KOPT-K1 (cell line): Measurements from ENCODE around the gene DMD.

Experiments used
- H3K27ac ChIP-seq: fragments of 200-600 bp; sonication (generic); 2 replicates; pipeline ENCODE4 v1.5.1; 2016; ENCODE audit warnings: antibody characterized with exemption, mild to moderate bottlenecking, low read depth, low read length; ENCODE audit not compliant: poor library complexity, severe bottlenecking
- H3K36me3 ChIP-seq: fragments of 200-600 bp; sonication (generic); 2 replicates; pipeline ENCODE4 v1.5.1; 2017; ENCODE audit warnings: antibody characterized with exemption, mild to moderate bottlenecking, low read length, moderate library complexity; ENCODE audit not compliant: insufficient read depth
- H3K9me3 ChIP-seq: fragments of 200-600 bp; sonication (generic); 2 replicates; pipeline ENCODE4 v1.5.1; 2017; ENCODE audit warnings: antibody characterized with exemption, low read length, mild to moderate bottlenecking; ENCODE audit not compliant: insufficient read depth, poor library complexity, severe bottlenecking

The DMD gene

GRCh38 chrX:33183361-33183760, 28.0 kb downstream of the DMD start:
- Histone ChIP-seq H3K9me3 (no peaks in the 10 kb centered on the region), H3K36me3 (no peaks in the 10 kb centered on the region), H3K27ac (no peak overlapping the region)

DNA sequence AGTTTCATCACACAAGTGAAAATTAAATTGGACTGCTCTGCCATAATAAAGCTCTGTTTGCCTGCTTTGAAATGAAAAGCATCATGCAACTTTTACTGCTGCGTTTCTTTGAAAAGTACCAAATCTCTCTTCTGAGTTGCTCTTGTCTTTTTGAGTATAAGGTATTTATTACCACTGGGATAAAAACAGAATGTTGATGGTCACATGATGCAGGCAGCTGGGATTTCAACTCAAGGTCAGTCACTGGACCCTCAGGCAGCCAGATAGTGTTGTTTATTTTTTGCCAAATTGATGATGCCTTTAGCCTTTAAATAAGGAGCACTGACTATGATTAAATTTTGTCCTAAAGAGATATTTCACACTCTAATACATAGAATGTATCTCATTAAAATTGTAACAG, 32.7 kb downstream of the DMD start:
- Histone ChIP-seq H3K36me3 (no peaks in the 10 kb centered on the region), H3K27ac (no peak overlapping the region), H3K9me3 (no peaks in the 10 kb centered on the region)

GRCh38 chrX:33178218-33178617, 33.1 kb downstream of the DMD start:
- no peaks in the 10 kb centered on the region for H3K9me3 ChIP-seq
- no peak overlapping the region for H3K27ac ChIP-seq
- H3K36me3 ChIP-seq = no peaks in the 10 kb centered on the region

DNA sequence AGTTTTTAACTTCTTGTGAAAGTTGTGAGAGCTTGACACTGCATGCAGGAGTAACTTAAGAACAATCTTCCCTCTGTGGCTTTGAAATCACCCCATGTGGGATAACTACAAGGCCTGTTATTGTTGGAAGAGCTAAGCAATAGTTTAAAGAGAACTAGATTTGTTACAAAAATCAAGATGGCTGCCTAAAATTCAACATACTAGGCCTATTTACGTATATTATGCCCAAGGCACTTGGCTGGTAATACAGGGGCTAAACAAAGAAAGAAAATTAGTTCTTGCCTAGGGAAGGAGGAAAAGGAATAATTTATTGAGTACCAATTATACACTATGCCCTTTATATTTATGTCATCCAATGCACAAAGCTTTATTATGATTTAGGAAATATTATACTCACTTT, 36.1 kb downstream of the DMD start:
- H3K27ac ChIP-seq = no peak overlapping the region
- no peaks in the 10 kb centered on the region for H3K36me3 ChIP-seq

DNA sequence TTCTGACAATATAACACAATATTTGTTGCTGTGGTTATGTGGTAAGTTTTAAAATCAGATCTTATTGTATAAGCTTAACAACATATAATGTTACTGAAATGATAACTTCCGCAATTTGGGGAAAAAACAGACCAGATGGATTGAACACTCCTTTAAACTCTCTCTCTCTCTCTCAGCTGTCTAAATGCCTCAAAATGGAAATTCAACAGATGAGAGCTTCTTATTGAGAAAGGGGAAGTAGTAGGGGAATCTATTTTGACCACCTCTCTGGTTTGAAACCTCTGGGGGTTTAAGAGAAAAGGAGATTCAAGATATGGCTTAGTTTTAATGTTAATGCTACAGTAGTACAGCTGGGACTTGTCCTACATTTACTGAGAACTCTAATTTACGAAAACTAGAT, 40.3 kb downstream of the DMD start:
- Histone ChIP-seq H3K27ac (no peak overlapping the region), H3K36me3 (no peaks in the 10 kb centered on the region), H3K9me3 (no peaks in the 10 kb centered on the region)

More for the DNA sequence above, 36.1 kb downstream of the DMD start:
- no peaks in the 10 kb centered on the region for H3K9me3 ChIP-seq

DNA sequence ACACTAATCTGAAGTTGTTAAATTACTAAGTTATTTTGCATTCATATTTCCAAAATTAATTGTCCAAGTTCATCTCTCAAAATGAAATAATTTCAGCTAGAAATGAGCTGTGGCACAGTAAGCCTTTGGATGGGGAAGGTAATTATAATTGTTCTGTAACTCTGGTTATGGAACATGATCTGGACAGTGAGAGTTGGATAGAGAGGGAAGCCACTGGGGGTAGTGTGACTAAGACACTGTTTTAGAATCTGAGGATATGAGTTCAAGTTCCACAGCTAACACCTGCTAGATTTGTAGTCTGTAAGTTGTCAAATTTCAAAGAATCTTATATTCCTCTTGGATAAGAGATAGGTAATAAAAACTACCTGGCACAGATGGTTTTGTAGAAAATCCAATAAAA, 49.5 kb downstream of the DMD start:
- Histone ChIP-seq H3K27ac (no peak overlapping the region), H3K36me3 (no peaks in the 10 kb centered on the region), H3K9me3 (no peaks in the 10 kb centered on the region)

DNA sequence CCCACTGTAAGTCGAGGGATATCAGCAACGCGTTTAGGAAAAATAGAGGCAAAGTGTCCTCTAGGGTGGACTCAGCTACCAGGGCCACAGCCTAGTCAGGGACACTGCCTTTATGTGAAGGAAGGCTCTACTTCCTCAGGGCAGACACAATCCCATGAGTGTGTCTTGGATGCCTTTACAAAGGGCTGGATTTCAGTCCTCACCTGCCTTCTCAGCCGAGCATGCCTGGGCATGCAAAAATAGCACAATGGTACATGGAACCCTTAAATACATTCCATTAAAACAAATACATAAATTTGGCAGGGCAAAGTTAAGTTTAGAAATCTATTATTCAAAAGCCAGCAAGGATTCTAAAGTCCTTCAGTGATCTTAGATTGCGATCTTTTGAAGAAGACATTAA, 51.1 kb downstream of the DMD start:
- Histone ChIP-seq H3K9me3 (no peaks in the 10 kb centered on the region), H3K36me3 (no peaks in the 10 kb centered on the region), H3K27ac (no peak overlapping the region)

GRCh38 chrX:33156152-33156726, 55.1 kb downstream of the DMD start:
- Histone ChIP-seq H3K27ac (no peak overlapping the region), H3K9me3 (no peaks in the 10 kb centered on the region), H3K36me3 (no peaks in the 10 kb centered on the region)

GRCh38 chrX:33149580-33149979, 61.8 kb downstream of the DMD start:
- no peaks in the 10 kb centered on the region for H3K9me3 ChIP-seq
- no peaks in the 10 kb centered on the region for H3K36me3 ChIP-seq
- no peak overlapping the region for H3K27ac ChIP-seq

DNA sequence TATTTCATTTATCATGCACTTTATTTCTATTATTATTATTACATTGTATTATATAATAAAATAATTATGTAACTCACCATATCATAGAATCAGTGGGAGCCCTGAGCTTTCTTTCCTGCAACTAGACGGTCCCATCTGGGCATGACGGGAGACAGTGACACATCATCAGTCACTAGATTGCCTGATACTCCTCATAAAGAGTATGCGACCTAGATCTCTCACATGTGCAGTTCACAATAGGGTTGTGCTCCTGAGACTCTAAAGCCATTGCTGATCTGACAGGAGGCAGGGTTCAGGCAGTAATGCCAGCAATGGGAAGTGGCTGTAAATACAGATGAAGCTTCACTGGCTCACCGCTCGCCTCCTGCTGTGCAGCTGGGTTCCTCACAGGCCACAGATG, 62.3 kb downstream of the DMD start:
- H3K9me3 ChIP-seq = no peaks in the 10 kb centered on the region
- no peak overlapping the region for H3K27ac ChIP-seq
- no peaks in the 10 kb centered on the region for H3K36me3 ChIP-seq

DNA sequence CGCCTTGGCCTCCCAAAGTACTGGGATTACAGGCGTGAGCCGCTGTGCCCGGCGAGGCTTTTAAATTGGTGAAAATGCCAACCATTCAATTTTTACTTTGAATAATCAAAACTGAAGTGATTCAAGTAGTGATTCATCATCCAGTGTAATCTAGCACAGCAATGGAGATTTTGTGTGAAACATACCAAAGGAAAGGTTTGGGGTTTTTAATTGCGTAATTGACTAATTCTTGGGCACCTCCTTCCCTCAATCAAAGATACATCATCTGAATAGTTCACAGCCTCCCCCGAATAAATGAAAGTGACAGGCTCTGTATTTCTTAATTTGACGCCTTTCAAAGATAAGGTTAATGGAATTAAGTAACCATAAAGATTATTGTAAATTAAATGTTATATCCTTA, 69.0 kb downstream of the DMD start:
- Histone ChIP-seq H3K9me3 (no peaks in the 10 kb centered on the region), H3K36me3 (no peaks in the 10 kb centered on the region), H3K27ac (no peak overlapping the region)

DNA sequence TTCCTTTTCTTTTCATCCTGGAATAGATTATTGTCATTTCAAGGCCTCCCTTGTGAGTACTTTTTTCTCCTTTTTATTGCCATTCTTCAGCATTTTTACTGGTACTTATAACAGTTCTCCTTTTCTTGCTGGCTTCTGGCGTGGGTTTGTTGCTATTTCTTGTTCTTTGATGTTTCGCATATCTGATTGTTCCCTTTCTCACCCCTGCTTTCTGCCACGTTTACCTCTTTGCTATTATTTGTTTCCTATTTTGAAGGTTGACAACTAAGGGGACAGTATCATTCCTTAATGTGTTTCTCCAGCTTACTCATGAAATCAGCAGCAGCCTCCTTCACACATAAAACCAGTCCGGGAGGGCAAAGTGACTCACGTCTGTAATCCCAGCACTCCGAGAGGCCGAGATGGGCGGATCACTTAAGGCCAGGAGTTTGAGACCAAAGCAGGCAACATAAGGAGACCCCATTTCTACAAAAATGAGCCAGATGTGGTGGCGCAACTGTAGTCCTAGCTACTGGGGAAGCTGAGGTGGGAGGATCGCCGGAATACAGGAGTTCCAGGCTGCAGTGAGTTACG, 72.6 kb downstream of the DMD start:
- H3K36me3 ChIP-seq = no peaks in the 10 kb centered on the region
- no peak overlapping the region for H3K27ac ChIP-seq
- H3K9me3 ChIP-seq = no peaks in the 10 kb centered on the region

GRCh38 chrX:33134164-33134563, 77.2 kb downstream of the DMD start:
- Histone ChIP-seq H3K9me3 (no peaks in the 10 kb centered on the region), H3K27ac (no peak overlapping the region), H3K36me3 (no peaks in the 10 kb centered on the region)

- Histone ChIP-seq H3K27ac (no peak overlapping the region), H3K36me3 (no peaks in the 10 kb centered on the region), H3K9me3 (no peaks in the 10 kb centered on the region)
These were observed 78.0 kb downstream of the DMD start for GRCh38 chrX:33133320-33133719.

- H3K36me3 ChIP-seq = no peaks in the 10 kb centered on the region
- H3K9me3 ChIP-seq = no peaks in the 10 kb centered on the region
- H3K27ac ChIP-seq = no peak overlapping the region
These were observed 78.8 kb downstream of the DMD start for GRCh38 chrX:33132569-33132968.

DNA sequence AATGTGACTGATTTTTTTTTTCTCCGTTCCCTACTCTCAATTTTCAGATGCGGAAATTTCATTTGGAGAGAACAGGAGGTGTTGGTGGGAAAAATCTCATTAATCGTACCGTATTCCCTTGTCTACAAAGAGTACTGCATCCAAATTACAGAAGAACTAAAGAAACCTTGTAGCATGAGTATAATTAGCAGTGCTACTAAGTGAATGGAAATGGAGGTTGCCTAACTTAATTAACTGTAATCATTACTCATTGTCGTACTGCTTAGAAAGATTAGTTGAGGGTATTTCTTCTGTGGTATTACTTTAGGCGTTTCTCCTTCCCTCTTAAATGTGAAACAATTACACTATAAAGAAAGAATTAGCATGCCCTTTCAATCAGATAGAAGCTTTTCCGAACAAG, 81.7 kb downstream of the DMD start:
- Histone ChIP-seq H3K27ac (no peak overlapping the region), H3K9me3 (no peaks in the 10 kb centered on the region)

More for the DNA sequence above, 81.7 kb downstream of the DMD start:
- no peaks in the 10 kb centered on the region for H3K36me3 ChIP-seq
